ES-I3 (cell line): Measurements from ENCODE around the gene WNT9B.

Experiments
- H3K36me3 ChIP-seq: 2 replicates; pipeline ENCODE4 v1.6.1; 2013; ENCODE audit warnings: mild to moderate bottlenecking, low read length, control low read depth, moderate library complexity; ENCODE audit not compliant: insufficient read depth
- H3K4me1 ChIP-seq: 2 replicates; pipeline ENCODE4 v1.6.1; 2013; ENCODE audit warnings: mild to moderate bottlenecking, control low read depth, low read length; ENCODE audit not compliant: insufficient read depth
- H3K9ac ChIP-seq: 2 replicates; pipeline ENCODE4 v1.6.1; 2013; ENCODE audit warnings: low read depth, mild to moderate bottlenecking, low read length, moderate library complexity
- H3K9me3 ChIP-seq: 2 replicates; pipeline ENCODE4 v1.6.1; 2013; ENCODE audit warnings: mild to moderate bottlenecking, low read length, moderate library complexity; ENCODE audit not compliant: control insufficient read depth, insufficient read depth

The WNT9B gene

GRCh38 chr17:46851029-46851741 lies at the start of gene WNT9B:
WNT9B (plus strand) TSS chr17:46851583; CDS start chr17:46851639, 56 bp downstream.
- H3K9ac ChIP-seq = peak within 1 kb of the TSS; percentile 73
- peaks cover 13% of the 10 kb centered on the region for H3K4me1 ChIP-seq
- no peaks in the 10 kb centered on the region for H3K36me3 ChIP-seq
- H3K9me3 ChIP-seq = no peaks in the 10 kb centered on the region

- no peaks in the 10 kb centered on the region for H3K36me3 ChIP-seq
- no peak overlapping the region for H3K9ac ChIP-seq
- H3K4me1 ChIP-seq = no peaks in the 10 kb centered on the region
Observed at GRCh38 chr17:46802800-46803199, 48.6 kb upstream of the WNT9B start.

GRCh38 chr17:46803544-46803943 lies 47.8 kb upstream of the WNT9B start:
- Histone ChIP-seq H3K4me1 (no peaks in the 10 kb centered on the region), H3K9ac (no peak overlapping the region), H3K9me3 (no peaks in the 10 kb centered on the region), H3K36me3 (no peaks in the 10 kb centered on the region)

More at GRCh38 chr17:46802800-46803199, 48.6 kb upstream of the WNT9B start:
- no peaks in the 10 kb centered on the region for H3K9me3 ChIP-seq

GRCh38 chr17:46805771-46806170 lies 45.6 kb upstream of the WNT9B start:
- no peak overlapping the region for H3K9ac ChIP-seq
- no peaks in the 10 kb centered on the region for H3K36me3 ChIP-seq
- no peaks in the 10 kb centered on the region for H3K9me3 ChIP-seq
- H3K4me1 ChIP-seq = peaks cover 6% of the 10 kb centered on the region

- no peaks in the 10 kb centered on the region for H3K9me3 ChIP-seq
- H3K36me3 ChIP-seq = no peaks in the 10 kb centered on the region
- H3K9ac ChIP-seq = no peak overlapping the region
- peaks cover 29% of the 10 kb centered on the region for H3K4me1 ChIP-seq
Observed at GRCh38 chr17:46809110-46809571, 42.2 kb upstream of the WNT9B start.

GRCh38 chr17:46810837-46811236 lies 40.5 kb upstream of the WNT9B start:
- Histone ChIP-seq H3K9ac (no peak overlapping the region), H3K4me1 (peaks cover 41% of the 10 kb centered on the region), H3K9me3 (no peaks in the 10 kb centered on the region), H3K36me3 (no peaks in the 10 kb centered on the region)

GRCh38 chr17:46811978-46812583 lies 39.3 kb upstream of the WNT9B start:
- Histone ChIP-seq H3K36me3 (no peaks in the 10 kb centered on the region), H3K4me1 (peaks cover 49% of the 10 kb centered on the region), H3K9ac (no peak overlapping the region), H3K9me3 (no peaks in the 10 kb centered on the region)

GRCh38 chr17:46812624-46813318 lies 38.6 kb upstream of the WNT9B start:
- no peak overlapping the region for H3K9ac ChIP-seq
- no peaks in the 10 kb centered on the region for H3K9me3 ChIP-seq
- no peaks in the 10 kb centered on the region for H3K36me3 ChIP-seq
- peaks cover 49% of the 10 kb centered on the region for H3K4me1 ChIP-seq

GRCh38 chr17:46813920-46814319 lies 37.5 kb upstream of the WNT9B start:
- no peak overlapping the region for H3K9ac ChIP-seq
- H3K9me3 ChIP-seq = no peaks in the 10 kb centered on the region
- H3K4me1 ChIP-seq = peaks cover 49% of the 10 kb centered on the region
- H3K36me3 ChIP-seq = no peaks in the 10 kb centered on the region

- Histone ChIP-seq H3K9ac (no peak overlapping the region), H3K36me3 (no peaks in the 10 kb centered on the region), H3K9me3 (no peaks in the 10 kb centered on the region), H3K4me1 (peaks cover 46% of the 10 kb centered on the region)
Observed at GRCh38 chr17:46814446-46814845, 36.9 kb upstream of the WNT9B start.

- H3K36me3 ChIP-seq = no peaks in the 10 kb centered on the region
- no peaks in the 10 kb centered on the region for H3K9me3 ChIP-seq
- no peak overlapping the region; the same call in 1 of the 2 replicates for H3K9ac ChIP-seq
- peaks cover 47% of the 10 kb centered on the region for H3K4me1 ChIP-seq
Observed at GRCh38 chr17:46815474-46816353, 35.7 kb upstream of the WNT9B start.

- Histone ChIP-seq H3K9ac (peak overlapping the region; percentile 61), H3K4me1 (peaks cover 48% of the 10 kb centered on the region), H3K36me3 (no peaks in the 10 kb centered on the region), H3K9me3 (no peaks in the 10 kb centered on the region)
Observed at GRCh38 chr17:46817151-46817900, 34.1 kb upstream of the WNT9B start.

- H3K9ac ChIP-seq = peak overlapping the region; percentile 61
- no peaks in the 10 kb centered on the region for H3K36me3 ChIP-seq
- no peaks in the 10 kb centered on the region for H3K9me3 ChIP-seq
- peaks cover 43% of the 10 kb centered on the region for H3K4me1 ChIP-seq
Observed at GRCh38 chr17:46817901-46818209, 33.5 kb upstream of the WNT9B start.
